Duodenal mucosa (tissue), 2 donors: ENCODE measurements around the gene SHKBP1.
"Not testable (repeated sequence)": the region's sequence is repeated elsewhere in the genome, so short reads cannot be mapped to it uniquely, and the experiment has no call there.

Experiments
- H3K27ac ChIP-seq: one replicate; pipeline ENCODE4 v1.7.0; 2013; ENCODE audit warnings: low read depth, low read length
- H3K27me3 ChIP-seq, 2 donors: one replicate each; pipeline ENCODE4 v1.7.0; 2013; ENCODE audit warnings: low read length in 2 of 2, control low read depth in 1 of 2; ENCODE audit not compliant: insufficient read depth in 2 of 2, control insufficient read depth in 1 of 2
- H3K36me3 ChIP-seq, 2 donors: one replicate each; pipeline ENCODE4 v1.7.0; 2013; ENCODE audit warnings: low read length in 2 of 2, control low read depth in 1 of 2; ENCODE audit not compliant: insufficient read depth in 2 of 2, control insufficient read depth in 1 of 2
- H3K4me1 ChIP-seq, 2 donors: one replicate each; pipeline ENCODE4 v1.7.0; 2013; ENCODE audit warnings: low read length in 2 of 2, control low read depth in 1 of 2; ENCODE audit not compliant: insufficient read depth in 2 of 2, control insufficient read depth in 1 of 2
- H3K4me3 ChIP-seq, 2 donors: one replicate each; pipeline ENCODE4 v1.7.0; 2013; ENCODE audit warnings: low read length in 2 of 2, low read depth in 1 of 2
- H3K9ac ChIP-seq, 2 donors: one replicate each; pipeline ENCODE4 v1.7.0; 2013; ENCODE audit warnings: low read length in 2 of 2, low read depth in 1 of 2
- H3K9me3 ChIP-seq, 2 donors: one replicate each; pipeline ENCODE4 v1.7.0; 2013; ENCODE audit warnings: low read length in 2 of 2, control low read depth in 1 of 2; ENCODE audit not compliant: control insufficient read depth in 1 of 2

The SHKBP1 gene

DNA sequence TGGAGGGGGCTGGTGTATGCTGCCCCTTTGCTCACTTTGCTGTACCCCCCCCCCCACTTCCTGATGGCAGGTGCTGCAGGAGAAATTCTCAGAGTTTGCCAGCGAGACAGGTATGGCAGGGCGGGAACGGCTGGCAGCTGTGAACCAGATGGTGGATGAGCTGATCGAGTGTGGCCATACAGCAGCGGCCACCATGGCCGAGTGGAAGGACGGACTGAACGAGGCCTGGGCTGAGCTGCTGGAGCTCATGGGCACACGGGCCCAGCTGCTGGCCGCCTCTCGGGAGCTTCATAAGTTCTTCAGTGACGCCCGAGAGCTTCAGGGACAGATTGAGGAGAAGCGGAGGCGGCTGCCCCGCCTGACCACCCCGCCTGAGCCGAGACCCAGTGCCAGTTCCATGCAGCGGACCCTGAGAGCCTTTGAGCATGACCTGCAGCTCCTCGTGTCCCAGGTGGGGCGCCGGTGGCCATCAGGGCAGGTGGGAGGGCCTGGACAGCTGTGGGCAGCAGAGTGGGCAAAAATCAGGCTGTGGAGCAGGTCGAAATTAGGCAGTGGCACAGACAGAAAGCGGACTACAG is 19.6 kb upstream of the SHKBP1 start:
- H3K27me3 ChIP-seq = peaks cover 22 to 38% of the 10 kb centered on the region in 2 donors
- no peaks in the 10 kb centered on the region for H3K36me3 ChIP-seq
- no peak overlapping the region for H3K4me3 ChIP-seq

DNA sequence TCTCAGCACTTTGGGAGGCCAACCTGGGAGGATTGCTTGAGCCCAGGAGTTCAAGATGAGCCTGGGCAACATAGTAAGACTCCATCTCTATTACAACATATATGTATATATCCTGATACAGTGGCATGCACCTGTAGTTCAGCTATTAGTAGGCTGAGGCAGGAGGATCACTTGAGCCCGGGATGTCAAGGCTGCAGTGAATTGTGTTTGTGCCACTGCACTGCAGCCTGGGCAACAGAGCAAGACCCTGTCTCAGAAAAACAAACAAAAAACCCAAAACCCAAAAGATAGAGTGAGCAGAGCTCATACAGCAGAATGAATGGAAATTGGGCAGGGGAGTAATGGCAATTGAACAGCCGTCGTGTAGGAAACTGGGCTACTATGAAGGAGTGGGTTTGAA is 17.3 kb upstream of the SHKBP1 start:
- H3K9ac ChIP-seq = no peak overlapping the region
- no peaks in the 10 kb centered on the region for H3K36me3 ChIP-seq
- H3K27ac ChIP-seq = no peak overlapping the region
- peaks cover 14 to 29% of the 10 kb centered on the region in 2 donors for H3K27me3 ChIP-seq
- H3K9me3 ChIP-seq = no peaks in the 10 kb centered on the region
- no peaks in the 10 kb centered on the region for H3K4me1 ChIP-seq
- H3K4me3 ChIP-seq = no peak overlapping the region

More for the DNA sequence above, 19.6 kb upstream of the SHKBP1 start:
- H3K4me1 ChIP-seq = no peaks in the 10 kb centered on the region
- H3K27ac ChIP-seq = no peak overlapping the region
- no peak overlapping the region for H3K9ac ChIP-seq
- no peaks in the 10 kb centered on the region for H3K9me3 ChIP-seq

DNA sequence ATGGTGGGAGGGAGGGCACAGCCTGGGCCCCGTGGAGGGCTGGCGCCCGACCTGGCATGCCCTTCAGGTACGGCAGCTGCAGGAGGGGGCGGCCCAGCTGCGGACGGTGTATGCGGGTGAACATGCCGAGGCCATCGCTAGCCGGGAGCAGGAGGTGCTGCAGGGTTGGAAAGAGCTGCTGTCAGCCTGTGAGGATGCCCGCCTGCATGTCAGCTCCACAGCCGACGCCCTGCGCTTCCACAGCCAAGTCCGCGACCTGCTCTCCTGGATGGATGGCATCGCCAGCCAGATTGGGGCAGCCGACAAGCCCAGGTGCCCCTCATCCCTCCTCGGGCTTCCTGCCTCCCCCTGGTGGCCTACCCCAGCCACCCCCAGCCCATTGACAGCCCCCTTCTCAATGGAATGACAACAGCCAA is 16.6 kb upstream of the SHKBP1 start:
- no peak overlapping the region for H3K4me3 ChIP-seq
- H3K36me3 ChIP-seq = no peaks in the 10 kb centered on the region
- H3K27ac ChIP-seq = no peak overlapping the region
- no peak overlapping the region for H3K9ac ChIP-seq
- peaks cover 8 to 23% of the 10 kb centered on the region in 2 donors for H3K27me3 ChIP-seq
- no peaks in the 10 kb centered on the region for H3K4me1 ChIP-seq
- H3K9me3 ChIP-seq = no peaks in the 10 kb centered on the region

- no peak overlapping the region for H3K4me3 ChIP-seq
- H3K9ac ChIP-seq = no peak overlapping the region
- no peak overlapping the region for H3K27ac ChIP-seq
- no peaks in the 10 kb centered on the region for H3K4me1 ChIP-seq
- peaks cover 22 to 25% of the 10 kb centered on the region in 2 donors for H3K27me3 ChIP-seq
- H3K36me3 ChIP-seq = no peaks in the 10 kb centered on the region
- no peaks in the 10 kb centered on the region for H3K9me3 ChIP-seq
Observed at GRCh38 chr19:40561947-40562346, 14.7 kb upstream of the SHKBP1 start.

DNA sequence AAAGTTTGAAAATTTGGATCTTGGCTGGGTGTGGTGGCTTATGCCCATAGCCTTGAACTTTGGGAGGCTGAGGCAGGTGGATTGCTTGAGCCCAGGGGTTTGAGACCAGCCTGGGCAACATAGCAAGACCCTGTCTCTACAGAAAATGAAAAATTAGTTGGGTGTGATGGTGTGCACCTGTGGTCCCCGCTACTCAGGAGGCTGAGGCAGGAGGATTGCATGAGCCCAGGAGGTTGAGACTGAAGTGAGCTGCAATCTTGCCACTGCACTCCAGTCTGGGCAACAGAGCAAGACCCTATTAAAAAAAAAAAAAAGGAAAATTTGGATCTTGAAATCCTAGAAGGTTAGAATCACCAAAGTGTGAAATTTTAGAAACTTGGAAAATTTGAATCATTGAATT is 12.1 kb upstream of the SHKBP1 start:
- not testable (repeated sequence) for H3K4me1 ChIP-seq, H3K27ac ChIP-seq, H3K36me3 ChIP-seq, H3K9me3 ChIP-seq, H3K9ac ChIP-seq, H3K4me3 ChIP-seq
- H3K27me3 ChIP-seq = peaks cover 37 to 40% of the 10 kb centered on the region in 2 donors

DNA sequence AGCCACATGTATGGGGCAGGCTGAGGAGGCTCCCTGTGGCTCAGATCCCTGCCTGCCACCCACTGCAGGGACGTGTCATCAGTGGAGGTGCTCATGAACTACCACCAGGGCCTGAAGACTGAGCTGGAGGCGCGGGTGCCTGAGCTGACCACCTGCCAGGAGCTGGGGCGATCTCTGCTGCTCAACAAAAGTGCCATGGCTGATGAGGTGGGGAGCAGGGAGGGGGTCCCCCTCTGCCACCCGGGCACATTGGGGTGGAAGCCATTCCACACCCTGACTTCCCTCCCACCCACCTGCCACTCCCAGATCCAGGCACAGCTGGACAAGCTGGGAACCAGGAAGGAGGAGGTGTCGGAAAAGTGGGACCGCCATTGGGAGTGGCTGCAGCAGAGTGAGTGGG is 11.3 kb upstream of the SHKBP1 start:
- H3K9ac ChIP-seq = no peak overlapping the region
- H3K27ac ChIP-seq = no peak overlapping the region
- H3K9me3 ChIP-seq = no peaks in the 10 kb centered on the region
- no peak overlapping the region for H3K4me3 ChIP-seq
- H3K27me3 ChIP-seq = peaks cover 32 to 33% of the 10 kb centered on the region in 2 donors
- peaks cover 4 to 5% of the 10 kb centered on the region in 2 donors for H3K4me1 ChIP-seq
- no peaks in the 10 kb centered on the region for H3K36me3 ChIP-seq

GRCh38 chr19:40565910-40566495 is 10.7 kb upstream of the SHKBP1 start:
- Histone ChIP-seq H3K27me3 (peaks cover 28 to 32% of the 10 kb centered on the region in 2 donors), H3K4me3 (no peak overlapping the region), H3K9me3 (no peaks in the 10 kb centered on the region), H3K27ac (no peak overlapping the region), H3K4me1 (peaks cover 4 to 5% of the 10 kb centered on the region in 2 donors), H3K9ac (no peak overlapping the region), H3K36me3 (no peaks in the 10 kb centered on the region)

DNA sequence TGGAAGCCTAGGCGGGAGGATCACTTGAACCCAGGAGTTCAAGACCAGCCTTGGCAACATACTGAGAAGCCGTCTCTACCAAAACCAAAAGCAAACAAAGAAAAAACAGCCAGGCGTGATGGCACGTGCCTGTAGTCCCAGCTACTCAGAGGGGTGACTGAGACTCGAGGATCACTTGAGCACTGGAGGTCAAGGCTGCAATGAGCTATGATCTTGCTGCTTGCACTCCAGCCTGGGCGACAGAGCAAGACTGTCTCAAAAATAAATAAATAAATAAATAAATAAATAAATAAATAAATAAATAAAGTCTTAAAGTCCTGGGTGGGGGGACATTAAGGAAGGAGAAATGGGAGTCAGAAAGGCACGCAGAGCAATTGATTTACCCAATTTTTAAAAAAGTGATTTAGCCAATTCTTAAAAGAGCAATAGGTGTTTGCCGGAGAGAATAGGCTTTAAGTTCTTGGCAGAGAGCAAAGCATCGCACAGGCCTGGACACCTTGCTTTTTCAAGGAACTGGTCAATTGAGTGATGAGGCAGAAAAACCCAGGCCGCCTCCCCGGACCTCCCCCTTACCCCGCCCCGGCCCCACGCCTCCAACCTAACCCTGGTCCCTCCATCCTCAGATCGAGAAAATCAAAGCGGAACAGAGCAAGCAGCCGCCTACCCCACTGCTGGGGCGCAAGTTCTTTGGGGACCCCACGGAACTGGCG is 9.5 kb upstream of the SHKBP1 start:
- Histone ChIP-seq H3K27me3 (peaks cover 28 to 32% of the 10 kb centered on the region in 2 donors), H3K4me1 (peaks cover 4 to 5% of the 10 kb centered on the region in 2 donors), H3K27ac (no peak overlapping the region), H3K36me3 (no peaks in the 10 kb centered on the region), H3K4me3 (no peak overlapping the region), H3K9ac (no peak overlapping the region), H3K9me3 (no peaks in the 10 kb centered on the region)

- no peak overlapping the region for H3K9ac ChIP-seq
- H3K4me3 ChIP-seq = no peak overlapping the region
- H3K27ac ChIP-seq = no peak overlapping the region
Observed at GRCh38 chr19:40567750-40568494, 8.8 kb upstream of the SHKBP1 start.

More at GRCh38 chr19:40567750-40568494, 8.8 kb upstream of the SHKBP1 start:
- no peaks in the 10 kb centered on the region for H3K9me3 ChIP-seq
- H3K36me3 ChIP-seq = no peaks in the 10 kb centered on the region
- peaks cover 28 to 32% of the 10 kb centered on the region in 2 donors for H3K27me3 ChIP-seq
- H3K4me1 ChIP-seq = peaks cover 4 to 5% of the 10 kb centered on the region in 2 donors
